SH-SY5Y (cell line): ENCODE results near the gene SLFN13.

ENCODE experiments used
- GATA2 ChIP-seq: IDR thresholded peaks from 2 replicates; pipeline ENCODE4 v1.6.1; 2011; ENCODE audit warnings: mild to moderate bottlenecking, low read depth, low read length
- GATA3 ChIP-seq: IDR thresholded peaks from 2 replicates; pipeline ENCODE4 v1.6.1; 2011; ENCODE audit warnings: low read depth, mild to moderate bottlenecking, low read length, moderate library complexity

GRCh38 chr17:35448214-35448898, at the start of gene SLFN13:
- TF ChIP-seq GATA2, result no peak
- TF ChIP-seq GATA3, result no peak
